Measurements from ENCODE around the gene MYL6.

- TF ChIP-seq CTCF (IDR thresholded peaks at IDR 0.05) = no peak
- TF ChIP-seq POLR2A (IDR thresholded peaks at IDR 0.05) = peak in 1 of 2 donors; percentile 51
These were observed 28.8 kb upstream of the MYL6 start for GRCh38 chr12:56129206-56129941.
